ENCODE data around the gene IL36RN.

- TF ChIP-seq CTCF (conservative IDR thresholded peaks at IDR 0.05; ENCODE audit: low read length) (no peak), EZH2phosphoT487 (IDR thresholded peaks at IDR 0.05; ENCODE audit: borderline replicate concordance, low read depth, low read length) (no peak)
Measured at GRCh38 chr2:113046465-113046864, 12.5 kb upstream of the IL36RN start.

Data from OCI-LY7 (cell line).